H1 (cell line): Measurements from ENCODE around the gene ADK.

Source experiments
- CTCF ChIP-seq, 3 experiments: IDR thresholded peaks; 1 replicate in 2 of 3; 2 replicates in 1 of 3; pipeline versions ENCODE4 v1.5.1 to v1.6.1; 2011; ENCODE audit warnings: low read length in 3 of 3, mild to moderate bottlenecking in 3 of 3, inconsistent platforms in 2 of 3, low read depth in 1 of 3, moderate library complexity in 1 of 3; ENCODE audit not compliant: insufficient read depth in 1 of 3; ENCODE audit errors: control extremely low read depth in 1 of 3
- EGR1 ChIP-seq: IDR thresholded peaks from 2 replicates; pipeline ENCODE4 v1.6.1; 2011; ENCODE audit warnings: low read depth, low read length, borderline replicate concordance
- FOSL1 ChIP-seq: IDR thresholded peaks from 2 replicates; pipeline ENCODE4 v1.6.1; 2011; ENCODE audit warnings: mild to moderate bottlenecking, low read depth, low read length, moderate library complexity; ENCODE audit not compliant: insufficient read depth
- POLR2A ChIP-seq, 2 experiments: IDR thresholded peaks; 1 replicate in 1 of 2; 2 replicates in 1 of 2; pipeline ENCODE4 v1.6.1; 2011; ENCODE audit warnings: low read depth in 2 of 2, low read length in 2 of 2, mild to moderate bottlenecking in 2 of 2; ENCODE audit errors: control extremely low read depth in 1 of 2

- no peak for TF ChIP-seq FOSL1
- TF ChIP-seq POLR2A (IDR thresholded peaks at IDR 0.05; ENCODE audit: control extremely low read depth in 1 of 2, low read depth in 2 of 2, low read length in 2 of 2): no peak
- no peak for TF ChIP-seq CTCF (IDR thresholded peaks at IDR 0.05; ENCODE audit: control extremely low read depth in 1 of 3, insufficient read depth in 1 of 3, low read depth in 1 of 3, low read length in 3 of 3)
- TF ChIP-seq EGR1: no peak
These were observed 283.5 kb downstream of the ADK start for GRCh38 chr10:74434547-74434946.
